Measurements from ENCODE around the gene PPP1R1C. TPM values are rescaled to one million over a fixed set of nuclear protein-coding genes. Genes with fewer than 3 reads are reported as not detected.

PPP1R1C gene
- total and polyA plus RNA-seq, 4 donors, result 7.8 to 27.3 (median 9.7) TPM

DNA sequence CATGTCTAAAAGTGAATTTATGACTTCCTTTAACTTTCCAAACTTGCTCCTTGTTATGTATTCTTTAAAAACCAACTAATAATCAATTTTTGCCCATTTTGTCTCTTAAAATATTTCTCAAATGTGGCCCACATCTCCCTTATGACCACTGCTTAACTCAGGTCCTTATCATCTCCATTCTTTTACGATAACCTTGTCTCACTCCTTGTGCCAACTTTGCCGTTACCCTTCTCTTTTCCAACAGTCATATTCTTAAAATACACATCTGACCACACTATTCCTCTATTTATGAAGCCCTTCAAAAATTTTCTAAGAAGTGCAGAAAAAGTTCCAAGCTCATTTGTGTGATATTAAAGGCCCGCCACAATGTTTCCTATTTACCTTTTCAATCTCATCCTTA, 47.8 kb downstream of the PPP1R1C start:
- 100% methylated on average over 2 of the region's 3 CpGs for WGBS (ENCODE audit: insufficient coverage)
- H3K27me3 ChIP-seq (ENCODE audit: control insufficient read depth, insufficient read depth, low read length), result no peaks in the 10 kb centered on the region
- H3K36me3 ChIP-seq (ENCODE audit: control insufficient read depth, insufficient read depth, low read length), result no peaks in the 10 kb centered on the region
- H3K27ac ChIP-seq (ENCODE audit: low read depth, low read length), result no peak overlapping the region
- no peaks in the 10 kb centered on the region for H3K9me3 ChIP-seq (ENCODE audit: control insufficient read depth, insufficient read depth, low read length)
- H3K4me1 ChIP-seq (ENCODE audit: control insufficient read depth, insufficient read depth, low read length), result no peaks in the 10 kb centered on the region
- H3K4me3 ChIP-seq (ENCODE audit: low read depth, low read length), result no peak overlapping the region
- no peak for DNase-seq (ENCODE audit: low read depth in 4 of 6, low spot score in 6 of 6)

- no peaks in the 10 kb centered on the region for H3K9me3 ChIP-seq (ENCODE audit: control insufficient read depth, insufficient read depth, low read length)
- no peak overlapping the region for H3K27ac ChIP-seq (ENCODE audit: low read depth, low read length)
- H3K27me3 ChIP-seq (ENCODE audit: control insufficient read depth, insufficient read depth, low read length), result no peaks in the 10 kb centered on the region
- no peak for DNase-seq (ENCODE audit: low read depth in 4 of 6, low spot score in 6 of 6)
- 100% methylated on average over 1 of the region's 1 CpG for WGBS (ENCODE audit: insufficient coverage)
- no peaks in the 10 kb centered on the region for H3K4me1 ChIP-seq (ENCODE audit: control insufficient read depth, insufficient read depth, low read length)
- no peaks in the 10 kb centered on the region for H3K36me3 ChIP-seq (ENCODE audit: control insufficient read depth, insufficient read depth, low read length)
- no peak overlapping the region for H3K4me3 ChIP-seq (ENCODE audit: low read depth, low read length)
Measured at GRCh38 chr2:182038576-182038975, 52.9 kb downstream of the PPP1R1C start.

DNA sequence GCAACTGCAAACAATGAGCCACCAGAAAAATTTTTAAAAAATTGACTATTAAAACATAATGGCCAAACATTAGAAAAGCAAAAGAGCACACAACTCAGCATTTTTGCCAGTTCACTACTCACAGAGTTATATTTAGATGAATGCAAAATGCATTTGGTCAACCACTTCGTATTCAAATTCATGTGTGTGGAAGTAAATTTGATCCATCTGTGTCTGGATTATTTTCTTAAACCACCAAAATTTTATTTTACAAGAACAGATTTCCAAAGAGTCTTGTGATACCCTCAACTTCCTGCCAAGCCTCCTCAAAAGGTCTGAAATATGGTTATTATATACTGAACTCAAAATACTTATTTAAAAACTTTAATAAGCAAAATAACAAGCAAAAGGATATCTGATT, 57.4 kb downstream of the PPP1R1C start:
- no peaks in the 10 kb centered on the region for H3K4me1 ChIP-seq (ENCODE audit: control insufficient read depth, insufficient read depth, low read length)
- no peak overlapping the region for H3K4me3 ChIP-seq (ENCODE audit: low read depth, low read length)
- no peak overlapping the region for H3K27ac ChIP-seq (ENCODE audit: low read depth, low read length)
- DNase-seq (ENCODE audit: low read depth in 4 of 6, low spot score in 6 of 6), result no peak
- H3K27me3 ChIP-seq (ENCODE audit: control insufficient read depth, insufficient read depth, low read length), result no peaks in the 10 kb centered on the region
- no peaks in the 10 kb centered on the region for H3K9me3 ChIP-seq (ENCODE audit: control insufficient read depth, insufficient read depth, low read length)
- WGBS (ENCODE audit: insufficient coverage), result no CpG with 5 or more reads among the region's 1 CpG
- no peaks in the 10 kb centered on the region for H3K36me3 ChIP-seq (ENCODE audit: control insufficient read depth, insufficient read depth, low read length)

GRCh38 chr2:182043861-182044260, 58.2 kb downstream of the PPP1R1C start:
- Histone ChIP-seq H3K9me3 (ENCODE audit: control insufficient read depth, insufficient read depth, low read length) (no peaks in the 10 kb centered on the region), H3K27ac (ENCODE audit: low read depth, low read length) (no peak overlapping the region), H3K36me3 (ENCODE audit: control insufficient read depth, insufficient read depth, low read length) (no peaks in the 10 kb centered on the region), H3K4me1 (ENCODE audit: control insufficient read depth, insufficient read depth, low read length) (no peaks in the 10 kb centered on the region), H3K4me3 (ENCODE audit: low read depth, low read length) (no peak overlapping the region), H3K27me3 (ENCODE audit: control insufficient read depth, insufficient read depth, low read length) (no peaks in the 10 kb centered on the region)
- DNase-seq (ENCODE audit: low read depth in 4 of 6, low spot score in 6 of 6), result no peak
- WGBS (ENCODE audit: insufficient coverage), result 98% methylated on average over 4 of the region's 4 CpGs

DNA sequence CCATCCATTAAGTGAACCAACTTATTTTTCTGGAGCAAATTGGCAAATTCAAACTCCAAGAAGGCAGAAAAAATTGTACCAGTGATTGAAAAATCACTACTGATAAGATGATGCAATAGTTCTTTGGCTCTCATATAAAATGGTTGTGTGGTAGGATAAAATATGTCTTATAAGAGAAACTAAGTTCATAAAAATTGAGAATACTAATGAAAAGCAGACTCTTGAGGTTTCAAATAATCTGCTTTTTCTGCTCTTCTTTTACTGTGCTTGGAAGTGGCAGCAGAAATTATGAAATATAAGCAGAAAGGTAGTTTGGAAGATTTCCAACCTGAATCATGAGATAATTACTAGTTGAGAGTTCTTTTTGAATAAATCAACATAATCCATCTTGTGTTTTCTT, 61.9 kb downstream of the PPP1R1C start:
- Histone ChIP-seq H3K4me3 (ENCODE audit: low read depth, low read length) (no peak overlapping the region), H3K9me3 (ENCODE audit: control insufficient read depth, insufficient read depth, low read length) (no peaks in the 10 kb centered on the region), H3K27ac (ENCODE audit: low read depth, low read length) (no peak overlapping the region), H3K27me3 (ENCODE audit: control insufficient read depth, insufficient read depth, low read length) (no peaks in the 10 kb centered on the region), H3K4me1 (ENCODE audit: control insufficient read depth, insufficient read depth, low read length) (no peaks in the 10 kb centered on the region), H3K36me3 (ENCODE audit: control insufficient read depth, insufficient read depth, low read length) (no peaks in the 10 kb centered on the region)
- DNase-seq (ENCODE audit: low read depth in 4 of 6, low spot score in 6 of 6), result no peak

DNA sequence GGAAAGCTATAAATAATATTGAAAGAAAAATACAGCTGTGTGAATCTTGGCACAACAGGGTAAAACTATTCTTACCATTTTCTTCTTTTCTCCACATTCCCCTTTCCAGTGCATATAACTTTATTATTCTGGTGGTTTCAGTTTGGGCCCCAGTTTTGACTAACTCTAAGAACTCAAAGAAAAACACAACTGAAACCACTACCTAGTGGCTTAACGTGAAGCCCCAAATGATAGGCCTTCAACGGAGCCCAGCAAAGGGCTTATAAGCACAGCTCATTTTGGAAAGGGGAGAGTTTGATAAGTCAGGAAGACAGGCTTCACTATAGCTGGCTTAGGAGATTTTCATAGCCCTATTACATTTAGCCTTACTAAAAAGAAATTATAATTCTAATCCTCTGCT, 62.4 kb downstream of the PPP1R1C start:
- no peaks in the 10 kb centered on the region for H3K4me1 ChIP-seq (ENCODE audit: control insufficient read depth, insufficient read depth, low read length)
- no CpG with 5 or more reads among the region's 2 CpGs for WGBS (ENCODE audit: insufficient coverage)
- H3K4me3 ChIP-seq (ENCODE audit: low read depth, low read length), result no peak overlapping the region
- no peaks in the 10 kb centered on the region for H3K36me3 ChIP-seq (ENCODE audit: control insufficient read depth, insufficient read depth, low read length)
- H3K27ac ChIP-seq (ENCODE audit: low read depth, low read length), result no peak overlapping the region
- H3K9me3 ChIP-seq (ENCODE audit: control insufficient read depth, insufficient read depth, low read length), result no peaks in the 10 kb centered on the region
- DNase-seq (ENCODE audit: low read depth in 4 of 6, low spot score in 6 of 6), result no peak
- H3K27me3 ChIP-seq (ENCODE audit: control insufficient read depth, insufficient read depth, low read length), result no peaks in the 10 kb centered on the region

GRCh38 chr2:182048621-182049020, 63.0 kb downstream of the PPP1R1C start:
- no peak overlapping the region for H3K27ac ChIP-seq (ENCODE audit: low read depth, low read length)
- no peak for DNase-seq (ENCODE audit: low read depth in 4 of 6, low spot score in 6 of 6)
- H3K36me3 ChIP-seq (ENCODE audit: control insufficient read depth, insufficient read depth, low read length), result no peaks in the 10 kb centered on the region
- no CpG with 5 or more reads among the region's 2 CpGs for WGBS (ENCODE audit: insufficient coverage)
- H3K4me3 ChIP-seq (ENCODE audit: low read depth, low read length), result no peak overlapping the region
- H3K27me3 ChIP-seq (ENCODE audit: control insufficient read depth, insufficient read depth, low read length), result no peaks in the 10 kb centered on the region
- no peaks in the 10 kb centered on the region for H3K9me3 ChIP-seq (ENCODE audit: control insufficient read depth, insufficient read depth, low read length)
- H3K4me1 ChIP-seq (ENCODE audit: control insufficient read depth, insufficient read depth, low read length), result no peaks in the 10 kb centered on the region

DNA sequence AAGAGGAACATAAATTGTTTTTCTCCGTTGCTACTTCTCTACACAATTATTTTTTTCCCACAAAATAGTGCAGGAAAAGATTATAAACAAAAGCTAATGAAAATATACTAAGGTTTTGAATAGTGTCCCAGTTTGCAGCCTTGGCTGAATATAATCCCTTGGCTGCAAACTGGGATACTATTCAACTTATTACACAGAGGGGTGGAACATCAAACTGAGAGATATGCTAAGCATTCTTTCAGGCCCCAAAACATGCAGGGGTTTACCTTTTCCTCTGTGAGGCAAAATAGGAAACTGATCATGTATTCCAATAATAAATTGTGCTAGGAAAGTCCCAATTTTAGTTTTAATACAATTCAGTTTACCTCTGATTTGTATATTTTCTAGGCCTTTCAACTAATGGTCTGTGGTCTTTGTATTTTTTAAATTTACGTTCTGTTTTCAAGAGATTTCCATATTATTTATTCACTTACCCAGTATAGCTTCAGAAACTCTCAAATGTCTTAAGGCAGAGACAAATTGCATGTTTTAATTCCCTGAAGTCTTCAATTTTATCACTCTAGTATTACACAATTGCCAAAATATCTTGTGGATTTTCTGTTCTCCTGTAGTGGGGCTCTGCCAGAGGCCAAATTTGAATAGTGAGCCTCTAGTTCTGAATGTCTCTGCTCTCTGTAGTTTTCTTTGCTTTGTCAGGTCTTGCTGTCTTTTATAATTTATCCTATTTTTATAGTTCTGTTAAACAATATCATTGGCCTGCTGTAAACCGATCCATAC, 63.9 kb downstream of the PPP1R1C start:
- H3K9me3 ChIP-seq (ENCODE audit: control insufficient read depth, insufficient read depth, low read length), result no peaks in the 10 kb centered on the region
- DNase-seq (ENCODE audit: low read depth in 4 of 6, low spot score in 6 of 6), result no peak
- H3K27me3 ChIP-seq (ENCODE audit: control insufficient read depth, insufficient read depth, low read length), result no peaks in the 10 kb centered on the region
- H3K36me3 ChIP-seq (ENCODE audit: control insufficient read depth, insufficient read depth, low read length), result no peaks in the 10 kb centered on the region
- no peak overlapping the region for H3K4me3 ChIP-seq (ENCODE audit: low read depth, low read length)
- no peak overlapping the region for H3K27ac ChIP-seq (ENCODE audit: low read depth, low read length)
- no CpG with 5 or more reads among the region's 3 CpGs for WGBS (ENCODE audit: insufficient coverage)
- no peaks in the 10 kb centered on the region for H3K4me1 ChIP-seq (ENCODE audit: control insufficient read depth, insufficient read depth, low read length)

DNA sequence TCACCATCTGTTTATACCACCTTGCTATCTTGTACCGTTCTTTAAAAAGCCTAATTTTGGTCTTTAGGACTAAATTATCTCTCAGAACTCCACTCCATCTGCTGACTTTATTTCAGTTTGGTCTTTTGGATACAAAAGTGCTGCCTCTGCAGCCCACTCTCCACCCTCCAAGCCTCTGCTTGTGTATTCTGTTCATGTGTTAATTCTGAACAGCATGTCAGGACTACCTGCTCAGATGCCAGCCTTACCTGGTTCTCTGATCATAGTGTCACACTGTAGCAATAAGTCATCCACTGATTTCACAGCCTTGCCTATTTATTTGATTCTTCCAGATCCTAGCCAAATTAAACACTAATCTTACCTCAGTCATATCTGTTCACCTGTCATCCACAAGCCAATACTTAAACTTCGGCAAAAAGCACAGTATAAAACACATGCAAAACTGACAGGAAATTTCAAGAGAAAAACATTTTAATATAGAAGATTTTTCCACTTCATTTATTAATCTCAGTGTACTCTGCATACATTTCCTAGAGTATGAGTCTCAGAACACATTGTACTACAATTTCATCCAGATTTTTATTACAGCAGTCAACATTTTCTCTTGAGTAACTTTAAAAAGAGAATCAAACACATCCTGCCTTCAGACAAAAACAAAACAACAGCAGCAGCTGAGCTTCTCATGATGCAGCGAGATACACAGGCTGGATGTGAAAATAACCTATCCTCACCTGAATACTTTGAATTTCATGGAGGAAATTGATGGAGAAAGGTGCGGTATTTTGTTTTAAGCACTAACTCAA, 64.9 kb downstream of the PPP1R1C start:
- Histone ChIP-seq H3K36me3 (ENCODE audit: control insufficient read depth, insufficient read depth, low read length) (no peaks in the 10 kb centered on the region), H3K9me3 (ENCODE audit: control insufficient read depth, insufficient read depth, low read length) (no peaks in the 10 kb centered on the region), H3K4me1 (ENCODE audit: control insufficient read depth, insufficient read depth, low read length) (no peaks in the 10 kb centered on the region), H3K27ac (ENCODE audit: low read depth, low read length) (no peak overlapping the region), H3K27me3 (ENCODE audit: control insufficient read depth, insufficient read depth, low read length) (no peaks in the 10 kb centered on the region), H3K4me3 (ENCODE audit: low read depth, low read length) (no peak overlapping the region)
- peak in 1 of 6 donors; percentile 55 for DNase-seq (ENCODE audit: low read depth in 4 of 6, low spot score in 6 of 6)
- 88% methylated on average over 1 of the region's 4 CpGs for WGBS (ENCODE audit: insufficient coverage)

DNA sequence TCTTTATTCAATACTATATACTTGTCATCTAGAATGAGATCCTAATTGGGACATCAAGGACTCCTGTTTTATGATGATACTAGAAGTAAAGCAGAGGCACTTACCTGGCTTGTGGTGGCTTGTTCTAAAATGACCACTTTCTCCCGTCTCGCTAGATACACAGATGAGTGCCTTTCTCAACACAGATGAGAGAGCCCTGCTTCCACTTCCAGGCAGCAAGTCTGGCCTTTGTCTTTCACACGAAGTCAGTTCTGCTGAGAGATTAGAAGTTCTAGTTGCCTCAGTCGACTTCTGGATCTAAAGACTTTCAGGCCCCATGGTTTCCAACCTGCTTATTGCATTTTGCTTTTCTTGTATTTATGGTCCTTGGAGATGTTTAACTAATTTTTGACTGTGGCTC, 70.3 kb downstream of the PPP1R1C start:
- Histone ChIP-seq H3K27ac (ENCODE audit: low read depth, low read length) (no peak overlapping the region), H3K27me3 (ENCODE audit: control insufficient read depth, insufficient read depth, low read length) (no peaks in the 10 kb centered on the region), H3K4me1 (ENCODE audit: control insufficient read depth, insufficient read depth, low read length) (no peaks in the 10 kb centered on the region), H3K4me3 (ENCODE audit: low read depth, low read length) (no peak overlapping the region), H3K9me3 (ENCODE audit: control insufficient read depth, insufficient read depth, low read length) (no peaks in the 10 kb centered on the region), H3K36me3 (ENCODE audit: control insufficient read depth, insufficient read depth, low read length) (no peaks in the 10 kb centered on the region)
- no peak for DNase-seq (ENCODE audit: low read depth in 4 of 6, low spot score in 6 of 6)
- WGBS (ENCODE audit: insufficient coverage), result 93% methylated on average over 4 of the region's 4 CpGs
